CD4-positive, alpha-beta T cell (primary cell): Measurements from ENCODE around the gene SH3TC2. TPM values are rescaled to one million over a fixed set of nuclear protein-coding genes. Genes with fewer than 3 reads are reported as not detected.

ENCODE experiments used
- ATAC-seq: fragments of 200-7000 bp; cut with Tn5 transposase; one replicate; pipeline ENCODE4 v1.10.0; 2022; ENCODE audit warnings: mild to moderate bottlenecking; ENCODE audit not compliant: poor library complexity
- CTCF ChIA-PET: fragments of 350-600 bp; sonication (Branson Sonifier 250); formaldehyde crosslinking; loops from one replicate; lab custom pipeline; 2021; ENCODE audit warnings: antibody characterized with exemption, inconsistent platforms; lab: Charles Lee
- POLR2A ChIA-PET: fragments of 350-600 bp; sonication (Branson Sonifier 250); formaldehyde crosslinking; loops from one replicate; lab custom pipeline; 2021; ENCODE audit warnings: antibody characterized with exemption, inconsistent platforms; lab: Charles Lee
- DNase-seq, 14 experiments: peaks; one replicate each; pipeline ENCODE4 v3.0.0-alpha.2; 2013 to 2020; ENCODE audit warnings: mixed read lengths in 2 of 14
- H3K27ac ChIP-seq, 2 donors: one replicate each; pipeline versions ENCODE4 v1.5.1 to v1.7.0; 2013; ENCODE audit warnings: low read length in 2 of 2, low read depth in 1 of 2, mild to moderate bottlenecking in 1 of 2
- H3K27me3 ChIP-seq, 2 experiments: 1 replicate in 1 of 2; 2 replicates in 1 of 2; pipeline versions ENCODE4 v1.6.1 to v1.7.0; 2013; ENCODE audit warnings: low read length in 2 of 2, control low read depth in 1 of 2, mild to moderate bottlenecking in 1 of 2, moderate library complexity in 1 of 2; ENCODE audit not compliant: insufficient read depth in 2 of 2, control insufficient read depth in 1 of 2
- H3K36me3 ChIP-seq: one replicate; pipeline ENCODE4 v1.6.1; 2013; ENCODE audit warnings: low read length, control low read depth; ENCODE audit not compliant: insufficient read depth
- H3K4me1 ChIP-seq: one replicate; pipeline ENCODE4 v1.6.1; 2013; ENCODE audit warnings: low read length, control low read depth; ENCODE audit not compliant: insufficient read depth
- H3K4me3 ChIP-seq: one replicate; pipeline ENCODE4 v1.5.1; 2013; ENCODE audit warnings: mild to moderate bottlenecking, low read length, moderate library complexity
- H3K9me3 ChIP-seq, 2 experiments: 1 replicate in 1 of 2; 2 replicates in 1 of 2; pipeline versions ENCODE4 v1.6.1 to v1.7.0; 2013; ENCODE audit warnings: low read length in 2 of 2, mild to moderate bottlenecking in 2 of 2, control low read depth in 1 of 2, moderate library complexity in 1 of 2; ENCODE audit not compliant: control insufficient read depth in 1 of 2, insufficient read depth in 1 of 2
- H3K27ac Mint-ChIP-seq: one replicate; pipeline ENCODE4 v1.8.0; 2020; ENCODE audit warnings: mixed read lengths
- H3K27me3 Mint-ChIP-seq: one replicate; pipeline ENCODE4 v1.8.0; 2021; ENCODE audit warnings: mixed read lengths
- H3K36me3 Mint-ChIP-seq: one replicate; pipeline ENCODE4 v1.8.0; 2021; ENCODE audit warnings: low read depth, mixed read lengths
- H3K4me1 Mint-ChIP-seq: one replicate; pipeline ENCODE4 v1.8.0; 2021; ENCODE audit warnings: low read depth, mixed read lengths
- H3K4me3 Mint-ChIP-seq: one replicate; pipeline ENCODE4 v1.8.0; 2020; ENCODE audit warnings: mild to moderate bottlenecking, mixed read lengths
- H3K9me3 Mint-ChIP-seq: one replicate; pipeline ENCODE4 v1.8.0; 2020; ENCODE audit warnings: mixed read lengths
- CTCF ChIP-seq: fragments of 200-600 bp; IDR thresholded peaks from one replicate; pipeline ENCODE4 v1.8.0; 2022; ENCODE audit warnings: antibody characterized with exemption, mild to moderate bottlenecking
- intact Hi-C, 2 experiments: fragments of 100-400 bp; cut with DNase I in 1 of 2; cut with micrococcal nuclease in 1 of 2; formaldehyde crosslinking; loops; one replicate each; pipeline versions ENCODE4 v1.15.1 to v1.9.0; 2023 to 2025; cut with DNase I, micrococcal nuclease
- polyA plus RNA-seq, 2 donors: library from polyadenylated mRNA; unstranded; fragments of 120-200 nt; gene quantifications; one replicate each; pipeline ENCODE4 v1.2.1, GENCODE V29; 2013
- total RNA-seq, 174 experiments: library from RNA in 2 of 174; stranded (reverse) in 2 of 174; gene quantifications; one replicate each; pipeline ENCODE4 v1.2.3 and lab custom pipeline; 2021 to 2026

The SH3TC2 gene
- not detected for total RNA-seq
- polyA plus RNA-seq (2013, experiment 1 of 2), result not detected
- 0.11 TPM for polyA plus RNA-seq (2013, experiment 2 of 2)
- total RNA-seq (lab: John Stamatoyannopoulos, UW), result 0 to 0.47 (median 0) reads per million in 172 experiments

- Mint-ChIP-seq H3K27me3 (peaks cover 10% of the 10 kb centered on the region), H3K4me1 (no peaks in the 10 kb centered on the region), H3K36me3 (no peaks in the 10 kb centered on the region), H3K4me3 (no peak within 1 kb of the TSS), H3K27ac (no peak within 1 kb of the TSS), H3K9me3 (peaks cover 5% of the 10 kb centered on the region)
- CTCF ChIA-PET, result no interaction called here
- Histone ChIP-seq H3K27ac (no peak within 1 kb of the TSS), H3K4me1 (no peaks in the 10 kb centered on the region), H3K36me3 (no peaks in the 10 kb centered on the region), H3K27me3 (no peaks in the 10 kb centered on the region), H3K4me3 (no peak within 1 kb of the TSS), H3K9me3 (no peaks in the 10 kb centered on the region)
- TF ChIP-seq CTCF, result no peak
- POLR2A ChIA-PET, result no interaction called here
- ATAC-seq (no peak), DNase-seq (no peak)
- intact Hi-C loops, result no loop called here
Observed at GRCh38 chr5:149063017-149063687, at the start of gene SH3TC2. Gene SH3TC2 (minus strand): TSS chr5:149063062. CDS start chr5:149063022, 40 bp downstream.

- peaks cover 10% of the 10 kb centered on the region for H3K27me3 Mint-ChIP-seq
- Histone ChIP-seq H3K9me3 (no peaks in the 10 kb centered on the region), H3K36me3 (no peaks in the 10 kb centered on the region), H3K4me3 (no peak overlapping the region), H3K27ac (no peak overlapping the region), H3K4me1 (no peaks in the 10 kb centered on the region), H3K27me3 (peaks cover 0 to 9% of the 10 kb centered on the region in 2 experiments)
- intact Hi-C loops, result loop anchor here (5.0 kb wide), 2 partner anchors 373 to 668 kb away; no protein-coding TSS in a partner anchor
- no peaks in the 10 kb centered on the region for H3K4me1 Mint-ChIP-seq
- no peaks in the 10 kb centered on the region for H3K9me3 Mint-ChIP-seq
- TF ChIP-seq CTCF, result no peak
- no peaks in the 10 kb centered on the region for H3K36me3 Mint-ChIP-seq
- ATAC-seq (no peak), DNase-seq (no peak)
- CTCF ChIA-PET, result no interaction called here
- H3K27ac Mint-ChIP-seq, result no peak overlapping the region
- POLR2A ChIA-PET, result no interaction called here
- no peak overlapping the region for H3K4me3 Mint-ChIP-seq
Observed at GRCh38 chr5:149110406-149110805, 47.5 kb upstream of the SH3TC2 start.

- no peaks in the 10 kb centered on the region for H3K27me3 Mint-ChIP-seq
- H3K36me3 Mint-ChIP-seq, result no peaks in the 10 kb centered on the region
- Histone ChIP-seq H3K4me3 (no peak overlapping the region), H3K27me3 (no peaks in the 10 kb centered on the region), H3K36me3 (no peaks in the 10 kb centered on the region), H3K9me3 (no peaks in the 10 kb centered on the region), H3K27ac (no peak overlapping the region), H3K4me1 (no peaks in the 10 kb centered on the region)
- intact Hi-C loops, result no loop called here
- TF ChIP-seq CTCF, result no peak
- no peak for DNase-seq
- no peaks in the 10 kb centered on the region for H3K9me3 Mint-ChIP-seq
- no peak overlapping the region for H3K27ac Mint-ChIP-seq
- H3K4me3 Mint-ChIP-seq, result no peak overlapping the region
- ATAC-seq, result no peak
- no peaks in the 10 kb centered on the region for H3K4me1 Mint-ChIP-seq
- CTCF ChIA-PET, result no interaction called here
- POLR2A ChIA-PET, result interaction anchor here (0.9 kb wide), 1 partner anchor 186 kb away, joined by 3 read pairs; no protein-coding TSS in a partner anchor
Observed at GRCh38 chr5:149108651-149109280, 45.9 kb upstream of the SH3TC2 start.
